ENCODE results near the gene FKTN.

The FKTN gene

DNA sequence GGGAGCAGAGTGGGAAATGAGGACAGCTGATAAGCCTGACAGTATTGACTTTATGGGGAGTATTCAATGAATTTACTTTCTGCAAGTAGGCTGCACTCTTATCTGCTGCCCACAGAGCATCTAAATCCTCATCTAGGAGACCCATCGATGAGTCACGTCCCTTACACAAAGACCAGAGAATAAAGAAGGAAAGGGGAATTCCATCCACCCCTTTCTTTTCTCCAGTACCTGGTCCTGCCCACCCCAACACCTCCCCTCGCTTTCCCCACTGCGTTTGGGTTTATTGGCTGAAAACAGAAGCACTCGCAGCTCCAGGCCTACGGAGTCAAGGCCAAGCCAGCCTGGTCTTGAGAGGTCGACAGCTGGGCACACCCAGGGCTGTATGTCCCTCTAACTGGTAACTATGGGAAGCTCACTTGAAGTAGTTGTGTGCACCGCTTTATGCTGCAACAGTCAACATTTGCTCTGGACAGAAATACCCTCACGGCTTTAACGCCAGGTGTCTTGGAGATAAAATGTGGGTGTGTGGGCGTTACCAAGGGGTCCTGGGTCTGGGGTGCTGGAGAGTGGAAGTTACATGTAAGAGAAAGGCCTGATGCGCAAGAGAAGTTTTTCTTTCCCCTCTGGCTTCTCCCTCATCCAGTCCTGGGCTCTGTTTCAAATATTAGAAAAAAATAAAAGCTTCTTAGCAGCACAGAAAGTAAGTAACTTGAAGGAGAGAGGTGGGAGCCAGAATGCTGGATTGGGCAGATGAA, 89.8 kb downstream of the FKTN start:
- peak; percentile 72 for DNase-seq (ENCODE audit: low read depth)
- no peak overlapping the region for H3K4me3 ChIP-seq (ENCODE audit: low read depth, low read length)
- TF ChIP-seq POLR2A (IDR thresholded peaks at IDR 0.05; ENCODE audit: extremely low read depth, insufficient read length) (no peak), MYC (IDR thresholded peaks at IDR 0.05; ENCODE audit: low read depth, low read length) (no peak)
- TF ChIP-seq, protein P1, sequence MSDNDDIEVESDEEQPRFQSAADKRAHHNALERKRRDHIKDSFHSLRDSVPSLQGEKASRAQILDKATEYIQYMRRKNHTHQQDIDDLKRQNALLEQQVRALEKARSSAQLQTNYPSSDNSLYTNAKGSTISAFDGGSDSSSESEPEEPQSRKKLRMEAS (IDR thresholded peaks at IDR 0.05; ENCODE audit: low read depth, low read length), result no peak
- TF ChIP-seq, protein P2, sequence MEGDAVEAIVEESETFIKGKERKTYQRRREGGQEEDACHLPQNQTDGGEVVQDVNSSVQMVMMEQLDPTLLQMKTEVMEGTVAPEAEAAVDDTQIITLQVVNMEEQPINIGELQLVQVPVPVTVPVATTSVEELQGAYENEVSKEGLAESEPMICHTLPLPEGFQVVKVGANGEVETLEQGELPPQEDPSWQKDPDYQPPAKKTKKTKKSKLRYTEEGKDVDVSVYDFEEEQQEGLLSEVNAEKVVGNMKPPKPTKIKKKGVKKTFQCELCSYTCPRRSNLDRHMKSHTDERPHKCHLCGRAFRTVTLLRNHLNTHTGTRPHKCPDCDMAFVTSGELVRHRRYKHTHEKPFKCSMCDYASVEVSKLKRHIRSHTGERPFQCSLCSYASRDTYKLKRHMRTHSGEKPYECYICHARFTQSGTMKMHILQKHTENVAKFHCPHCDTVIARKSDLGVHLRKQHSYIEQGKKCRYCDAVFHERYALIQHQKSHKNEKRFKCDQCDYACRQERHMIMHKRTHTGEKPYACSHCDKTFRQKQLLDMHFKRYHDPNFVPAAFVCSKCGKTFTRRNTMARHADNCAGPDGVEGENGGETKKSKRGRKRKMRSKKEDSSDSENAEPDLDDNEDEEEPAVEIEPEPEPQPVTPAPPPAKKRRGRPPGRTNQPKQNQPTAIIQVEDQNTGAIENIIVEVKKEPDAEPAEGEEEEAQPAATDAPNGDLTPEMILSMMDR (IDR thresholded peaks at IDR 0.05; ENCODE audit: low read depth, low read length), result no peak

DNA sequence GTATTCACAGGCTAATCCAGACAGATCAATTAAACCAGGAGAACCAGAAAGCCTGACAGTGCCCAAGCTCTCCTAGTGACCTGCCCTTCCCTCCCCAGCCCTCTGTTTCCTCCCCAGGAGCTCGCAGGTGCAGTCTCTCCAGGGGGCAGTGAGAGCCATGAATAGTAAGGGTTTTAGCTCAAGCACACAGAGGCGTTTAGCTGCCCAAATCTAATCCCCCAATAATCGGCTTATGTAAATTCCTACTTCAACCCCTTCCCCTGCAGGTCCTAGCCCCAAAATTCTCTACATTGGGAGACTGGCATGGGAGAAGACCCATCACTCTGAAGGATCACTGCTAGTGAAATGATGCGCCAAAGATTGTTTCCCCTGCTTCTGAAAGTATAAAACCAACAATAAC, 93.9 kb downstream of the FKTN start:
- DNase-seq (ENCODE audit: low read depth), result no peak
- TF ChIP-seq POLR2A (IDR thresholded peaks at IDR 0.05; ENCODE audit: extremely low read depth, insufficient read length), result no peak
- no peak for TF ChIP-seq MYC (IDR thresholded peaks at IDR 0.05; ENCODE audit: low read depth, low read length)
- H3K4me3 ChIP-seq (ENCODE audit: low read depth, low read length), result no peak overlapping the region

DNA sequence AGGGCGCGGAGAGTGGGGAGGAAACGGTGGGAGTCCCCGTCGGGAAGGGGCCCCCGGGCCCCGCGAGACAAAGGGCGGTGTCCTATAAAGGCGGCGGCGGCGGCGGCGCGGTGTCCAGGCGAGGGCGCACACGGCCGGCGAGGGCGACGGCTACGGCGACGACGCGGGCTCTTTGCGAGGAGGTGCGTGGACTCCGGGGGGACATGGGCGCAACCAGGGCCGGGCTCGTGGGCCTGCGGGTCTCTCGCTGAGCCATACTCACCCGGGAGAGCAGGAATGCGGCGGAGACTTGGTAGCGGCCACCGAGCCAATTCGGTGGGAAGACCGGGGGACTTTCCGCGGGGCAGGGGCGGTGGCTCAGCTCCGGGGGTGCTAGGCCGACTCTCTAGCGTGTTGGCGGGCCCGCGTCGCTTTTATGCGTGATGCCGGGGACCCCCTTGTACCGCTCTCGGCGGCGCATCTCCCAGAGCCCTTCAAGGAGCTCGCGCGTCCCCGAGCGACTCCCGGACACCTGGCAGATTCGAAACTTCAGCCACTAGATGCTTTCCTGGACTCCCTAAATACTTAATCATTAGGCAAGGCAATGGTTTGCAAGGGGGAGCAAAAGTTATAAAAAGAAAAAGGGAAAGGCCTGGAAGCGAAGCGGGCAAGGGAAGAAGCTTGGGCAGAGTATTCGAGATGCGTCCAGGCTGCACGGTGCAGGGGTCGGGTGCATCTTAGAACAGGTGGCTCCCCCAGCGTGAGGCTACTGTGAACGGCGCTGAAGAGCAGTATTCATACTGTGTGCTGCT, 98.4 kb downstream of the FKTN start:
- H3K4me3 ChIP-seq (ENCODE audit: low read depth, low read length), result no peak overlapping the region
- TF ChIP-seq MYC (IDR thresholded peaks at IDR 0.05; ENCODE audit: low read depth, low read length) (no peak), POLR2A (IDR thresholded peaks at IDR 0.05; ENCODE audit: extremely low read depth, insufficient read length) (no peak)
- TF ChIP-seq, protein P1 (IDR thresholded peaks at IDR 0.05; ENCODE audit: low read depth, low read length), result no peak
- DNase-seq (ENCODE audit: low read depth), result peak; percentile 47

DNA sequence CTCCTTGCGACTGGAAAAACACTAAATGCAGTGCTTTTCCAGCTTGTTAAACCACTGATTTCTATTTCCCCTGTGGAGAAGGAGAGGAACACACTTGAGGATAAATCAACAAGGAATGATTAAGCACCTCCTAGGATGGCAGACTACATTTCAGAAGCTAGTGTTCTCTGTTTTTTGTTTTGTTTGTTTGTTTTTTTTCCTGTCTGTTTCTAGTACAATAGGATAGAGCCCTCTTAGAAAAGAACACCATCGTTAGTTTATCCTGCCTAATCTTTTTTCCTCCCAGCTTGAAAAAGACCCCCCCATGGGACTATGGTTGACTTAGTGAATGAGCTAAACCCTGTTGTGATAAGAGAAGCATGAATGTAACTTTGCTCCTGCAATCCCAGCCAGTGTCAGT, 100.4 kb downstream of the FKTN start:
- TF ChIP-seq POLR2A (IDR thresholded peaks at IDR 0.05; ENCODE audit: extremely low read depth, insufficient read length) (no peak), MYC (IDR thresholded peaks at IDR 0.05; ENCODE audit: low read depth, low read length) (no peak)
- TF ChIP-seq, protein P2 (IDR thresholded peaks at IDR 0.05; ENCODE audit: low read depth, low read length), result no peak
- TF ChIP-seq, protein P1 (IDR thresholded peaks at IDR 0.05; ENCODE audit: low read depth, low read length), result no peak
- no peak for DNase-seq (ENCODE audit: low read depth)
- no peak overlapping the region for H3K4me3 ChIP-seq (ENCODE audit: low read depth, low read length)

DNA sequence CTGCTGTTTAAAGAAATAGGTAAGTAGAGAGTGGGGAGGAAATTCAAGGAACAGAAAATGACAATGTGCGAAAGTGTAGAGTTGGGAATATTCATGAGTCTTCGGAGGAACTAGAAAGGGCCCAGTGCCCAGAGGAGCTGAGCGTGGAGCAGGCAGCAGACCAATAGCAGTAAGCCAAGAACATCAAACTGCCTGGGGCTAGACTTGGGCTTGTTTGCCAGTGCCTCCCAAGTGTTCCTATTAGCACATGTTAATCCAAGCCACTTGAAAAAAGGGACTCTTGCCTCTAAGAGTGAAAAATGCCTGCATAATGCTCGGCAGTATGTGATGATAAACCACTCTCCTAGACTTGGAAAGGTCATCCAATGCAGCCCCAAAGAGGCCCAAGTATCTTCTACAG, 103.1 kb downstream of the FKTN start:
- H3K4me3 ChIP-seq (ENCODE audit: low read depth, low read length), result no peak overlapping the region
- no peak for TF ChIP-seq MYC (IDR thresholded peaks at IDR 0.05; ENCODE audit: low read depth, low read length)
- no peak for TF ChIP-seq POLR2A (IDR thresholded peaks at IDR 0.05; ENCODE audit: extremely low read depth, insufficient read length)
- TF ChIP-seq, protein P2 (IDR thresholded peaks at IDR 0.05; ENCODE audit: low read depth, low read length), result no peak
- TF ChIP-seq, protein P1 (IDR thresholded peaks at IDR 0.05; ENCODE audit: low read depth, low read length), result no peak
- no peak for DNase-seq (ENCODE audit: low read depth)

DNA sequence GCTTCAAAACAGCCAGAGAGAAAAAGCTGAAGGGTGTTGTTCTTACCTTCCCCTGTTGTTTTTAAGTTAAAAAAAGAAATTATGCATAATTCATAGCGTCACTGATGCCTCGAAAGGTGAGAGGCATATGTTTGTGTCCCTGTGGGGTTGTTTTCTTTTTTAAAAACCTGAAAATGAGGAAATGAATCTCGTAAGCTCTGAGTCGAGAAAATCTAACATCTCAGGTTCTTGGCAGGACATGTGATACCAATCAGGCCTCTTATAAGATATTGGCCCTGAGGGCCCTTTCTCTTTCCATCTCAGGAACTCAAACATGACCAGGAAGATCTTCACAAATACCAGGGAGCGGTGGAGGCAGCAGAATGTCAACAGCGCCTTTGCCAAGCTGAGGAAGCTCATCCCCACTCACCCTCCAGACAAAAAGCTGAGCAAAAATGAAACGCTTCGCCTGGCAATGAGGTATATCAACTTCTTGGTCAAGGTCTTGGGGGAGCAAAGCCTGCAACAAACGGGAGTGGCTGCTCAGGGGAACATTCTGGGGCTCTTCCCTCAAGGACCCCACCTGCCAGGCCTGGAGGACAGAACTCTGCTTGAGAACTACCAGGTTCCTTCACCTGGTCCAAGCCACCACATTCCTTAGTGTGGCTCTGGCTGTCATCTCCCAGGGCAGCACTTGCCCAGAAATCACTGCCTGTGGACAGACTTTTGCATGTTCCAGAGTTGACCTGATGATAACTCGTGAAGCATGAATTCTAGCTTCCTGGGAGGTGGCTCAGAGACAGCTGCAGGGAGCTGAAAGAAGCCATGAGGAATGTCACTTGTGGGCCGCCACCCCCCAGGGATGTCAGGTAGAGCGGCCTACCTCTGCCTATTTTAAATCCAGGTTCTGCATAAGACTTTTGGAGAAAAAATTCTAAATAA, 104.5 kb downstream of the FKTN start, which contains the start of gene TAL2:
Gene TAL2, plus strand, starts transcription at position 274 of the 921 bp plus-strand sequence. Its CDS starts 40 bp downstream, at position 314.
- DNase-seq (ENCODE audit: low read depth), result no peak
- TF ChIP-seq, protein P1 (IDR thresholded peaks at IDR 0.05; ENCODE audit: low read depth, low read length), result no peak
- TF ChIP-seq POLR2A (IDR thresholded peaks at IDR 0.05; ENCODE audit: extremely low read depth, insufficient read length), result no peak
- TF ChIP-seq MYC (IDR thresholded peaks at IDR 0.05; ENCODE audit: low read depth, low read length), result no peak
- TF ChIP-seq, protein P2 (IDR thresholded peaks at IDR 0.05; ENCODE audit: low read depth, low read length), result no peak
- H3K4me3 ChIP-seq (ENCODE audit: low read depth, low read length), result no peak within 1 kb of the TSS
